M059J (cell line): ENCODE data around the gene TMEM163. TPM values are rescaled to one million over a fixed set of nuclear protein-coding genes. Genes with fewer than 3 reads are reported as not detected.
"Not testable (repeated sequence)": the region's sequence is repeated elsewhere in the genome, so short reads cannot be mapped to it uniquely, and the experiment has no call there.

Source experiments
- DNase-seq: peaks from one replicate; pipeline ENCODE4 v3.0.0-alpha.2; 2012; ENCODE audit warnings: low read depth
- total RNA-seq: library from RNA; depleted of rRNA; stranded (reverse); fragments of >200 nt; shearing (Covaris generic); gene quantifications from 2 replicates; pipeline ENCODE4 v1.2.3, GENCODE V29; 2014

Gene TMEM163
- total RNA-seq, 1 experiment from 2014 or later, result not detected

- no peak for DNase-seq
These were observed 227.8 kb downstream of the TMEM163 start for GRCh38 chr2:134491022-134491421.

DNA sequence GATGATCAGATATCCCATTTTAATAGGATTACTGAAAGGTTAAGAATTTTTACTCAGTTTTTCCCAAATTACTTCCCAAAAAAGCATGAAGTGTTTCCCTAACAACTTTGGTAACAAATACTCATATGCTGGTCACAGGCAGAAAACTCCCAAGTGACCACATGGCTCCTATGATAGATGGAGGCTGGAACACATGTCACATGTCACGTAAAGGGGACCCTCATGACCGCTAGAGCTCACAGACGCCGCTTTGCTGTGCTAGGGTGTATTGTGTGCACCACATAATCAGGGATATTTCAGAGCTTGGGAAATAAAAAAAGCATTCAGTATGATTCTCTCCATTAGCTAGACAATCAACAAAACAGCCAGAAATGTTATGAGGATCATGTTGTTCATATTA, 228.2 kb downstream of the TMEM163 start:
- no peak for DNase-seq

GRCh38 chr2:134489732-134490384, 228.9 kb downstream of the TMEM163 start:
- no peak for DNase-seq

DNA sequence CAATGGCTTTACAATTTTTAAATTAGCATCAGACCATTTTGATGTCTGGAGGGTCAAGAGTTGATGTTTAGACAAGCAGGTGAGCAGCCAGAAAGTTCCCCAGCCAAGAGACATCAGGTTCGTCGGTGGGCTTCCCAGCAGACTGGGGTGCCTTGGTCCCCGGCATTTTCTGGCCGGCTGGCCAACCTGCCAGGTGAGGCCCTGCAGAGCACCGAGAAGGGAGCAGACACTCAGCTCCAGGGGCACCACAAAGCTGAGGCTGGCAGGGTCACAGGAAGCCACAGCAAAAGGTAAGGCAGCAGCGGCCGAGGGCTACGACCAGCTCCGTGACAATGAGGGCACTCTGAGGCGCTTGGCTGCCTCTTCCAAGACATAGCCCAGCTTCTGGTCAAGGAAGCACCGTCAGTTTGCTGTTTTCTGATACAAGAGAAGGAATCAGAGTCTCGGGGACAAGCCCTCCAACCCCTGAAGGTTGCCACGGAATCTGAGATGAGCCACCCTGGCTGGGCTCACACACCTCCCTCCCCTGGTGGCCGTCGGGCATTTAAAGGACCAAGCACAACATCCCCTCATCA, 235.9 kb downstream of the TMEM163 start:
- DNase-seq, result no peak

DNA sequence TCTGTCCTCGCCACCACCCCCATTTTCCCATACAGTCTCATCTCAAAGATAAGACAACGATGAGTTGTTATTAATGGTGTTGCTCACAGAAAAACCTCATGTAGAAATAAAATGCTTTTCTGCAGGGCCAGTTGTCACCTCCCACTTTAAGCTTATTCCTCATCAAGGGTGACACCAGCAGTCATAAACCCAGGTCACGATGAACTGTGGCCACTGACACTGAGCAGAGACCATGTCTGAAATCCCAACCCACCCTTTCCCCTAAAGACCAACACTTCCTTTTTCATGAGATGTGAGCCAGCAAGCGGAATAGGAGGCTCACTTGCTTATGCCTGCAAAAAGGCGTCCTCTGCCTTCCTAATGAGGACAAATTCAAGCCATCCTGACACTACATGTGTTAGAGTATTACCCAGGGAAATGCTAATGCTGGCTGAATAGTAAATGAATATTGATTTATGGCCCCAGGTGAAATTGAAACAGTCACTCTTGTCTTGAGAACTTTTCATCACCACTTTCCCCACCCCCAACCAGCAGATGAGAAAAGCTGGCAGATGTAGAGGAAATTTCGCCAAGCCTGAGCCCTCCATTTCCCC, 236.6 kb downstream of the TMEM163 start:
- no peak for DNase-seq

DNA sequence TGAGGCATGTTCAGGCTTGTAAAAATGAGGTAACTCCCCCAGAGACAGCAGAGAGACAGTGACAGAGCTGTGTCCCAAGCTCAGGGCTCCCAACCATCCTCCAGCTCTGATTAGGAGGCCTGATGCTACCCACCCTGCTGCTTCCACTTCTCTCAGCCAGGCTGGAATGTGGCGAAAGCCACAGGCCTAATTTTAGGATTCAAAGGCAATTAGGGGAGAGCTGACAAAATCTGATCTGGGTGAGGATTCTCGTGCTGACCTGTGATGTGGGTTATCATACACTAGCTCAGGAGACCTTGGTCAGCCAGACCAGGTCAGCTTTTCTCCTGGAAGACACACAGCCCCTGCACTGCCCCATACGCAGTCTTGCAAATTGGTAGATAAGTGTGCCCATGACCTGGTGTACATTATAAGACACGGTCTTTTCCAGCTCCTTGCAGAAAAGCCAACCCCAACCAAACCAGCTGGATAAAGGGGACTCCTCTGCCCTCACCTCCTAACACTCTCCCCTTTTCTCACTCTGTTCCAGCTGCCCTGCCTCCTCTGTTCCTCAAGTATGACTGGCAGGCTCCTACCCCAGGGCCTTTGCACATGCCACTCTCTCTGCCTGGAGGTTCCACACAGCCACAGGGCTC, 239.0 kb downstream of the TMEM163 start:
- DNase-seq, result no peak

- not testable (repeated sequence) for DNase-seq
These were observed 241.8 kb downstream of the TMEM163 start for GRCh38 chr2:134476982-134477381.

DNA sequence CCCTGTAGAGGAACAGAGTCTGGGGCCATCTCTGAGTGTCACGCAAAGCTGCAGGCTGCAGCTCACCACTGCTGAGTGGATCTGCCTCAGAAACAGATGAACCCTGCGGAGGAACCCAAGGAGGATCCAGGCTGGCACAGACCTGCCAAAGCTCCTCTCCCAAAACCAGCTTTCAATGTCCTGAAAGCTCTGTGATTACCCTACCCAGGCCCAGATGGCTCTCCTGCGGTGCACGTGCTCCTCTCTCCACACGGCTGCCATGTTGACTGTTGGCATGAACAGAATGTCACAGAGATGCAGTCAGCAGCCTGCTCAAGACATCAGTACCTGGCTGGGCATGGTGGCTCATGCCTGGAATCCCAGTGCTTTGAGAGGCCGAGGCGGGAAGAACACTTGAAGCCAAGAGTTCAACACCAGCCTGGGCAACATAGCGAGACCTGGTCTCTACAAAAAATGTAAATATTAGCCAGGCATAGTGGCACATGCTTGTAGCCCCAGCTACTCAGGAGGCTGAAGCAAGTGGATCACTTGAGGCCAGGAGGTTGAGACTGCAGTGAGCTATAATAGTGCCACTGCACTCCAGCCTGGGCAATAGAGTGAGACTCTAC, 248.1 kb downstream of the TMEM163 start:
- DNase-seq, result no peak

DNA sequence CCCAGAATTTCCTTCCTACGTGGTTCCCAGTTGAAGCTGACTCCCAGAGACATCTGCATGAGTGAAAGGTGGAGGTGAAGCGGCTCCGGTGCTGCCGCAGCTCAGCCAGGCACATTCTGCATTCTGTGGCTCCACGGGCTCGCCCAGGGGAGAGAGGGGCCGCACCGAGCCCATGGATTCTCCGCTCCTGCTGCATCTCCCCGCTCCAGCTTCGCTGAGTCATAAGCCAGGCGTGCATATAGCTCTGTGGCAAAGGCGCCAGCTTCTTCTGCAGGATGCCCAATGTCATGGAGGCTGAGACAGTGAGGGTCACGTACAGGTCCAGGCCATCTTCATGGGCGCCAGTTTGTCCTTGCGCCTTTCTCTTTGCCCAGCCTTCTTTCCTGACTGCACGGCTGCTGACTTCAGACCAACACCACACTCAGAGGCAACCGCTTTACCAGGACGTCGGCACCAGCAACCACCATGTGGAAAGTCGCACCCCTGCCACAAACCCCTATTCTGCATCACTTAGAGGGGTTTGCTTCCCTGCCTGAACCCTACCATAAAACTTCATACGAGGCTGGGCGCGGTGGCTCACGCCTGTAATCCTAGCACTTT, 249.2 kb downstream of the TMEM163 start:
- no peak for DNase-seq

DNA sequence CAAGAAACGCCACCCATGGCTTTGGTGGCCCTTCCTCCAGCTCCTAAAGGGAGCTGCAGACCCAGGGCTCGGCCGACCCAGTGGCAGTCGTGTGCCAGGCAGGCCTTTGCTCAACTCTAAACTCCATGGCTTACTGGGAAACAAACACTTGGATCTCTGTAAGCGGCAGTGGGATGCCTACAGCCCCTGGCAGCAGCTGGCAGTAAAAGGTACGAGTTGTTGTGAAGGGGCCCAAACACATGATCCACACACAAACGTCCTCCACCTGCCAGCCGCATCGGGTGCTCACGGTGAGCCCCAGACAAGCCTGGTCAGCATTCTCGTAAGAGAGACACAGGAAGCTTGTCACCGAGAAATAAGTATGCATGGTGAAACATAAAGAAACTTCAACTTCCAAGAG, 250.0 kb downstream of the TMEM163 start:
- no peak for DNase-seq

- no peak for DNase-seq
These were observed 250.6 kb downstream of the TMEM163 start for GRCh38 chr2:134468164-134468563.

DNA sequence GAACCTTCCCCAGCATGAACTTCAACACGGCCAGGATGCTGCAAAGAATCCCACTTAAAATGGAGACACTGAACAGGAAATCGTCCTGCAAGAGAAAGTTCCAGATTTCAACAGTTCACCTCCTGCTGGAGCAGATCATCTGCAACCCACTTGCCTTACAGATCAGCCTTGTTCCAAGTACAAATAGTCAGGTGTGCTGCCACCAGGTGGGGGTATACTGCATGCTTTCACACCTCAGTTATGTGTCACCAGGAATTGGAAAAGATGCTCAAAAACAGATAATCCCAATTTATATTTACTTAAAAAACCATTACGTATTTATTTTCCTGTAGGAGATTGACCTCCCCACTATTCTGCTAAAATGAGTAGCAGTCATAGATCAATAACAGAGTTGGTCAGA, 252.7 kb downstream of the TMEM163 start:
- peak; percentile 32 for DNase-seq

DNA sequence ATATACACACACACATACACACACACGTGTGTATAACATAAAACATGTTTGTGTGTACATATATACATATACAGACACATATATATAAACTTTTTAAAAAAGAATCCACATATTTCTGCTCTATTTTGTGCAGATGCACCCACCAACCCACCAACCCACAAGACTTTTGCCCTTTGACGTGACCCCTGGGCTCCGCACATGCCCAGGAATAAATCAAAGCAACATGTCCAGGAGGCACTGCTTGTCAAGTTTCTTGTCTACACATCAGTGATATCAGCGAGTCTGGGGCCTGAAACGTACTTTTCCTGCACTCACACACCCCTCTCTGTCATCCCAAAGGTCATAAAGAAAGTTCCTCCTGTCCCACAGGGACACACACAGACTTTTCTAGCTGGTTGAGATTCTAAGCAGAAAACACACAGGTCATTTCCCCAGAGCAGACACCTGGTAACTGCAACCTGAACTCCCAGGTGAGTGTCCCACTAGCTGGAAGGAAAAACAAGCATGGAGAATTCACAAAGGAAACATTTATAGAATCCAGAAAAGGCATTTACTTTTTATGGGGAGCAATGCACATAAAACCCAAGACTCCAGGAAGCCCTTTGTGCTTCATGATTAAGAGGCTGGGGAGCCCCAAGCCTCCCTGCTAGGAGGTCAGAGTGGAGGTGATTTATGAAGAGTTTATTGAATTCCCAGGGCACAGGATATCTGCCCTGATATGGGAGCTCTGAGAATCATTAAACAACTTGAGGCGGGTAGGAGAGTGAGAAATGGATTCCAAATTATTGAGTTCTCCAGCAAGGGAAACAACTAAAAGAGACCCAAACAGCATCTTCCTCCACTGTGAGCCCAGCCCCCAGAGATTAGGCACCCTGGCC, 253.3 kb downstream of the TMEM163 start:
- DNase-seq, result no peak

- DNase-seq, result no peak
These were observed 255.1 kb downstream of the TMEM163 start for GRCh38 chr2:134463699-134464022.

- no peak for DNase-seq
These were observed 255.8 kb downstream of the TMEM163 start for GRCh38 chr2:134462791-134463698.

GRCh38 chr2:134462275-134462674, 256.5 kb downstream of the TMEM163 start:
- no peak for DNase-seq

GRCh38 chr2:134461511-134461910, 257.3 kb downstream of the TMEM163 start:
- DNase-seq, result peak; percentile 32

GRCh38 chr2:134460583-134460998, 258.2 kb downstream of the TMEM163 start:
- DNase-seq, result peak; percentile 59

DNA sequence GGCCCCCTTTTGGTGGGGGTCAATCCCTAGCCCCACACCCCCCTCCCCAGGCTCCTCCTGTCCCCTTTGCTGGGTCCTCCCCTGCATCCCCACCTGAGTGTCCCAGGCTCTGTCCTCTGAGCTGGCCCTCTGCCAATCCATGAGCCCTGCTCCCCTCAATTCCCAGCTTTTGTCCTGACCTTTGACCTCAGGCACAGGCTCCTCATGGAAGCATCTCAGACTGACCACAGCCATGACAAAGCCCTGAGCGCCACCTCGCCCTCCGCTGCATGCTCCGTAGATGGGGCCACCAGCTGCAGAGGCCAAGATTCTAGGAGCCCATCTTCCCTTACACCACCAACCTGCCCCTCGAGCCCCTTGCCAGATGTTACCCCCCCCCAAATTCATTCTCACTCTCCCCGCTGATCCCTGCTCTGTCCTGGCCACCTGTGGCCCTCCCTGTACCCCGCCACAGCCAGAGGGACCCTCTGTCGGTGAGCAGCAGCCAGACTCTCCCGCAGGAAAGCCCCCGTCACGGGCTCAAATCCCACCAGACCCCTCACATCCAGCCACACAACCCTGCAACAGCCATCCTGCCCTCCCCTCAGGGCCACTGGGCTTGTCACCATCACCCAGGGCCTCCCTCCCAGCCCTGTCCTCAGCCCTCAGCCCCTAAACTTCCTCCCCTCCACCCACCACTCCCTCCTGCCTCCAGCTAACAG, 258.9 kb downstream of the TMEM163 start:
- DNase-seq, result no peak

DNA sequence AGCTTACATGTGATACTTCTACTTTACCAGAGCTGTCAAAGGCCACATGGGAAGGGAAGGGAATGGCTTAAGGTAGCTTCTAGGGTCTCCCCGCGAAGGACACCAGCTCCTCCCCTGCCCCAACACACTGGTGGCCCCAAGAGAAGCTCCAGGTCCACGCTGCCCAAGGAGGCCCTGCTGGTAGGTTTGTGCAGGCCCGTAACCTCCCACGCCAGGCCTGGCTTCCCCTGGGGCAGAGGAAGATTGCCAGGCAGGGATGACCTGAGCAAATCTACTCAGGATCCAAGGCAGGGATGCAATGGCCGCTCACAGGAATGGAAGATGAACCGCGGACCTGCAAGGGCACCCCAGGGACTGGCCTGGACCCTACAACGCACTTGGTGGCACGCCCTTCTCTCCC, 259.9 kb downstream of the TMEM163 start:
- DNase-seq, result no peak
